Subcutaneous adipose tissue (tissue), 4 donors: ENCODE measurements around the gene RTL5. TPM values are rescaled to one million over a fixed set of nuclear protein-coding genes. Genes with fewer than 3 reads are reported as not detected.

Experiments used
- total RNA-seq, 4 donors: library from RNA; depleted of rRNA; stranded (reverse); fragments of >200 nt; gene quantifications; one replicate each; pipeline ENCODE4 v1.1.0, GENCODE V29; 2016
- TF ChIP-seq, protein P1 (sequence below): fragments of 450-650 bp; IDR thresholded peaks from one replicate; pipeline ENCODE4 v1.5.1; 2016; ENCODE audit warnings: low read depth, mild to moderate bottlenecking, control low read depth, antibody characterized with exemption, moderate library complexity

The RTL5 gene
- total RNA-seq, result 1 to 10 TPM; 4.1 to 7.5 (median 6.1) TPM

DNA sequence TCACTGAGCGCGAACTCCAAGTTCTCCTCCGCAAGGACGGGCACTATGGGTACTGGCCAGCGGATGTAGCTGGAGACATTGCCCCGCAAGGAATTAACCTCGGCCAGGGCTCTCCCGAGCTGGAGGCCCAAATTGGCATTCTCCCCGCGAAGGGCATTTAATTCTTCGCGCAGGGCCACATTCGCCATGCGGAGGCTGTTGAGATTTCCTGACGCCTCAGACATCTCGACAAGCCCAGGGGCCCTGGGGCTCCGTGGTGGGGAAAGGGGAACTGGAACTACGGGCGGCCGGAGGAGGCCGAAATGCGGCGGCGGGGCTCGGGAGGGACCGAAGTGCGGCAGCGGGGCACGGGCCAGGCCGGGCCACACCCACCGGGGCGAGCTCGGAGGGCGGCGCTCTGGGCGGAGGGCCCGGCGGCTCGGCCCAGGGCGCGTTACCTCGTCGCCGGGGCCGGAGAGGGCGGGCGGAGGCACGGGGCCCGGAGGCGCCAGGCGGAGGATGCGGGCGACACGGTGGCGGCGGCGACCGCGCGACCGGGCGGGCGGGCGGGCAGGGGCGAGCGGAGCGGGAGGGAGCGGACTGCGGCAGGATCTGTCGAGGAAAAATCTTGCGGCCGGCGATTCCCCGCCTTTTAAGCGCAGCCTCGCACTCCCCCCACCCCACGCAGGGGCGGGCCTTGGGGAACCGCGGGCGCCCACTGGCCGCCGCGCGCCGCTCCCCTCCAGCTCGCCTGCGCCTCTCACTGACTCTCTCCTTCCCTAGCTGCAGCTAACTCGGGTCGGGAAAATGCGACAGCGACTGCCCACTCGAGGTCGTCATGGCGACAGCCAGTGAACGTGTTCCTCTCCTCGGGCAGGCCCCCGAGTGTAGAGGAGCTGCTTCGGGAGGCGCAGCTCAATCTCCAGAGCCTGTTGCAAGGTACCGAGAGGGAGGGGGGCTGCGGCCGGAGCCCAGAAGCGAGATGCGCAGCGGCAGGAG is at the start of gene RTL5:
RTL5 (minus strand) TSS at position 599 of the 978 bp plus-strand sequence.
- TF ChIP-seq, protein P1, sequence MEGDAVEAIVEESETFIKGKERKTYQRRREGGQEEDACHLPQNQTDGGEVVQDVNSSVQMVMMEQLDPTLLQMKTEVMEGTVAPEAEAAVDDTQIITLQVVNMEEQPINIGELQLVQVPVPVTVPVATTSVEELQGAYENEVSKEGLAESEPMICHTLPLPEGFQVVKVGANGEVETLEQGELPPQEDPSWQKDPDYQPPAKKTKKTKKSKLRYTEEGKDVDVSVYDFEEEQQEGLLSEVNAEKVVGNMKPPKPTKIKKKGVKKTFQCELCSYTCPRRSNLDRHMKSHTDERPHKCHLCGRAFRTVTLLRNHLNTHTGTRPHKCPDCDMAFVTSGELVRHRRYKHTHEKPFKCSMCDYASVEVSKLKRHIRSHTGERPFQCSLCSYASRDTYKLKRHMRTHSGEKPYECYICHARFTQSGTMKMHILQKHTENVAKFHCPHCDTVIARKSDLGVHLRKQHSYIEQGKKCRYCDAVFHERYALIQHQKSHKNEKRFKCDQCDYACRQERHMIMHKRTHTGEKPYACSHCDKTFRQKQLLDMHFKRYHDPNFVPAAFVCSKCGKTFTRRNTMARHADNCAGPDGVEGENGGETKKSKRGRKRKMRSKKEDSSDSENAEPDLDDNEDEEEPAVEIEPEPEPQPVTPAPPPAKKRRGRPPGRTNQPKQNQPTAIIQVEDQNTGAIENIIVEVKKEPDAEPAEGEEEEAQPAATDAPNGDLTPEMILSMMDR, result no peak

DNA sequence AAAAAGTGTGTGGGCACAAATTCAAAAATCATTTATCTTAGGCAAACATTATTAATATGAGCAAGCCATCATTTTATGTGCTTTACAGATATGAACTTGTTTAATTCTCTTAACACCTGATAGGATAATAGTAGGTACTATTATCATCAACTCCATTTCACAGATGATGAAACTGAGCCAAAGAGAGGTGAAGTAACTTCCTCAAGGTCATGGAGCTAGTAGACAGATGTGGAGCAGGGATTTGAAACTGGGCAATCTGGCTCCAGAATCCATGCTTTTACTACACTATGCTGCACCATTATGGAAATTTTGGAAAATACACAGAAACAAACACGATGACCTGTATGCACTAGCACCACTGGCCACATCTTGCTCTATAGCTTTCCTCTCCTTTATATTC is 48.8 kb upstream of the RTL5 start:
- TF ChIP-seq, protein P1, result no peak

DNA sequence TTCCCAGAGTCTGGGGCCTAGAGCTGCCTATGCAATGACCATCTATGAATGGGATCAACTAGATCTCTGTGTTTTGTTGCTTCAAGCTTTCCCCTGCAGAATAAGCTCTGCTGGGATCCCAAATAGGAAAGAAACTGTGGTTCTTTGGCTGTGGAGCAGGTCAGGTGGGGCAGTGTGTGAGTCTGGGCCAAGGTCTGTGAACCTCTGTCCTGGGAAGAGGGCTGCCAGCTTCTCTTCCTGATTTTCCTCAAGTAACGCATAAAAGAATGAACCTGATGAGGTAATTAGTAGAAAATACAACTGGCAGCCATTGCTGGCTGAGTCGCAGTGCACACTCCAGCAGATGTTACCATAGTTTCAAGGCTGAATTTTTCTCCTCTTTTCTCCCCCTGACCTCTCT is 45.3 kb upstream of the RTL5 start:
- TF ChIP-seq, protein P1, result no peak

DNA sequence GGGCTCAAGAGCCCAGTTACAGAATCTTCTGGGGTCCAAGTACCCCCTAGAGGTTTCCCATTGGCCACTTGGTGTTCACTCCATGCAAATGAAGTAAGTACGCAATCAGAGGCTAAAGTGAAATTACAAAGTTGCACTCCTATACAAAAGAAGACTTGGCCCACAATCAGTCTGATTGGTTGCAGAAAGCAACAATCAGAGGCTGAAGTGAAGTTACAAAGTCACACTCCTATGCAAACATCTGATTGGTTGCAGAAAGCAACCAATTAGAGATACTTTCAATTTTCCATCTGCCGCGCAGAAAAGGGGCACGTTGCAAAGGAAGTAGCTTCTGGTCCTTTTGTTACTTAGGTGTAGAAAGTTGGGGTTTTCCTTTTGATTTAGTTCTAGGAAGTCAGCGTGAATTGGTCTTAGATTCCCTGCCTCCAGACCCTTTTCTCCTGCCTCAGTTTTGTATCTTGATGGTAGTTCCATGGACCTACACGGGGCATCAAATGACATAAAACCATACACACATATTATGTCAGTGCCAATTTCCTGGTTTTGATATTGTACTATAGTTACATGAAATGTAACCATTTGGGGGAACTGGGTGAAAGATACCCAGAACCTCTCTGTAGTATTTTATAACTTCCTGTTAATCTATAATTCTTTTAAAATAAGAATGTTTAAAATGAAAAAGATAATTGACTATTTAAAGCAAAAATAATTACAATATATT is 37.5 kb upstream of the RTL5 start:
- TF ChIP-seq, protein P1, result no peak

DNA sequence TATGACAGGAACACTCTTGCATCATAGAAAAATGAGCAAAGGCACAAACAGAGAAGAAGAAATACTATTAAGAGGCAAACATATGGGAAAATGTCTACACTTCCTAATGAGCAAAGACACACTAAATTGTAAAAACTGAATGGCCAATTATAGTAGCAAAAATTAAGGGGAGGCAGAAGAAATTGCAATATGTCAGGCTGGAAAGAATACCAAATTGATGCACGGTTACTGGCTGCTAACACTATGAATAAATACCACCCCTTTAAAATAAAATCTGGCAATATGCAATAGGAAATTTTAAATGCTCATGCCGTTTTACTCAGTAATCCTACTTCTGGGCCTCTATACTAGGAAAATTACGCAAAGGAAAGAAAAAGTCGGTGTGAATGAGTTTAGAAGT is 33.8 kb upstream of the RTL5 start:
- TF ChIP-seq, protein P1, result no peak

DNA sequence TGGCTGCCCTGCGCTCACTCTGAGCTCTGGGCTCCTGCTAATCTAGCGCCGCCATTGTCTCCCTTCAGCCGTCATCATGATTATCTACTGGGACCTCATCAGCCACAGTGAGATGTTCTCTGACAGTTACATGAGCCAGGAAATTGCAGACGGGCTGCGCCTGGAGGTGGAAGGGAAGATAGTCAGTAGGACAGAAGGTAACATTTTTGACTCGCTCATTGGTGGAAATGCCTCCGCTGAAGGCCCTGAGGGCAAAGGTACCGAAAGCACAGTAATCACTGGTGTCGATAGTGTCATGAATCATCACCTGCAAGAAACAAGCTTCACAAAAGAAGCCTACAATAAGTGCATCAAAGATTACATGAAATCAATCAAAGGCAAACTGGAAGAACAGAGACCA is 28.1 kb upstream of the RTL5 start:
- TF ChIP-seq, protein P1, result no peak

DNA sequence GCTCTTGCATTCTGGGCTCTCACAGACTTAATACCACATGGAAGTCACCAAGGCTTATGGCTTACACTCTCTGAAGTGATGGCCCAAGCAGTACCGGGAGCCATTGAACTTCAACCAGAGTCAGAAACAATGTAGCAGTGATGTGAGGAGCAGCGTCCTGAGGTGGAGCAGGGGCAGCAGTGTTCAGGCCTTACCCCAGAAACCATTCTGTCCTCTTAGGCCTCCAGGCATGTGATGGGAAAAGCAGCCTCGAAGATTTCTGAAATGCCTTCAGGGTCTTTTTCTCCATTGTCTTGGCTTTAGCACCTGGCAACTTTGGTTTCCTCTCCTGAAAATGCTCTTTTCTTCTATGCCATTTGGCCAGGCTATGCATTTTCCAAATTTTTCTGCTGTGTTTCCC is 27.1 kb upstream of the RTL5 start:
- TF ChIP-seq, protein P1, result no peak
